ENCODE results near the gene KRTAP1-5. TPM values are rescaled to one million over a fixed set of nuclear protein-coding genes. Genes with fewer than 3 reads are reported as not detected.

The KRTAP1-5 gene
- total RNA-seq, 1 donor from 2014 or later = not detected

GRCh38 chr17:41015454-41015853, 11.6 kb downstream of the KRTAP1-5 start:
- Mint-ChIP-seq H3K27ac (ENCODE audit: unreplicated experiment) (no peak overlapping the region), H3K4me3 (ENCODE audit: unreplicated experiment) (no peak overlapping the region), H3K36me3 (ENCODE audit: low read depth, unreplicated experiment) (no peaks in the 10 kb centered on the region), H3K9me3 (ENCODE audit: unreplicated experiment) (no peaks in the 10 kb centered on the region), H3K4me1 (ENCODE audit: unreplicated experiment) (peaks cover 22% of the 10 kb centered on the region), H3K27me3 (ENCODE audit: unreplicated experiment) (no peaks in the 10 kb centered on the region)
- TF ChIP-seq CTCF (IDR thresholded peaks at IDR 0.05; ENCODE audit: unreplicated experiment) = no peak
- no peak for DNase-seq (ENCODE audit: low spot score)

- Mint-ChIP-seq H3K27ac (ENCODE audit: unreplicated experiment) (no peak overlapping the region), H3K36me3 (ENCODE audit: low read depth, unreplicated experiment) (no peaks in the 10 kb centered on the region), H3K9me3 (ENCODE audit: unreplicated experiment) (no peaks in the 10 kb centered on the region), H3K4me1 (ENCODE audit: unreplicated experiment) (peaks cover 19% of the 10 kb centered on the region), H3K4me3 (ENCODE audit: unreplicated experiment) (no peak overlapping the region), H3K27me3 (ENCODE audit: unreplicated experiment) (no peaks in the 10 kb centered on the region)
- no peak for DNase-seq (ENCODE audit: low spot score)
- no peak for TF ChIP-seq CTCF (IDR thresholded peaks at IDR 0.05; ENCODE audit: unreplicated experiment)
Observed at GRCh38 chr17:41013606-41014005, 13.4 kb downstream of the KRTAP1-5 start.

- Mint-ChIP-seq H3K27me3 (ENCODE audit: unreplicated experiment) (no peaks in the 10 kb centered on the region), H3K9me3 (ENCODE audit: unreplicated experiment) (no peaks in the 10 kb centered on the region), H3K4me1 (ENCODE audit: unreplicated experiment) (peaks cover 15% of the 10 kb centered on the region), H3K36me3 (ENCODE audit: low read depth, unreplicated experiment) (no peaks in the 10 kb centered on the region), H3K27ac (ENCODE audit: unreplicated experiment) (no peak overlapping the region), H3K4me3 (ENCODE audit: unreplicated experiment) (no peak overlapping the region)
- TF ChIP-seq CTCF (IDR thresholded peaks at IDR 0.05; ENCODE audit: unreplicated experiment) = no peak
- no peak for DNase-seq (ENCODE audit: low spot score)
Observed at GRCh38 chr17:41013181-41013580, 13.8 kb downstream of the KRTAP1-5 start.

GRCh38 chr17:41012326-41013120, 14.5 kb downstream of the KRTAP1-5 start:
- H3K27me3 Mint-ChIP-seq (ENCODE audit: unreplicated experiment) = no peaks in the 10 kb centered on the region
- peaks cover 9% of the 10 kb centered on the region for H3K4me1 Mint-ChIP-seq (ENCODE audit: unreplicated experiment)
- H3K27ac Mint-ChIP-seq (ENCODE audit: unreplicated experiment) = no peak overlapping the region
- H3K36me3 Mint-ChIP-seq (ENCODE audit: low read depth, unreplicated experiment) = no peaks in the 10 kb centered on the region
- no peak overlapping the region for H3K4me3 Mint-ChIP-seq (ENCODE audit: unreplicated experiment)
- TF ChIP-seq CTCF (IDR thresholded peaks at IDR 0.05; ENCODE audit: unreplicated experiment) = no peak
- DNase-seq (ENCODE audit: low spot score) = no peak
- no peaks in the 10 kb centered on the region for H3K9me3 Mint-ChIP-seq (ENCODE audit: unreplicated experiment)

- H3K27me3 Mint-ChIP-seq (ENCODE audit: unreplicated experiment) = no peaks in the 10 kb centered on the region
- DNase-seq (ENCODE audit: low spot score) = no peak
- no peaks in the 10 kb centered on the region for H3K36me3 Mint-ChIP-seq (ENCODE audit: low read depth, unreplicated experiment)
- H3K4me1 Mint-ChIP-seq (ENCODE audit: unreplicated experiment) = no peaks in the 10 kb centered on the region
- no peaks in the 10 kb centered on the region for H3K9me3 Mint-ChIP-seq (ENCODE audit: unreplicated experiment)
- TF ChIP-seq CTCF (IDR thresholded peaks at IDR 0.05; ENCODE audit: unreplicated experiment) = no peak
- H3K4me3 Mint-ChIP-seq (ENCODE audit: unreplicated experiment) = no peak overlapping the region
- H3K27ac Mint-ChIP-seq (ENCODE audit: unreplicated experiment) = no peak overlapping the region
Observed at GRCh38 chr17:41010441-41010840, 16.6 kb downstream of the KRTAP1-5 start.
